Caki2 (cell line): Measurements from ENCODE around the gene UPK1B. TPM values are rescaled to one million over a fixed set of nuclear protein-coding genes. Genes with fewer than 3 reads are reported as not detected.
"Not testable (repeated sequence)": the region's sequence is repeated elsewhere in the genome, so short reads cannot be mapped to it uniquely, and the experiment has no call there.

Source experiments
- DNase-seq: peaks from one replicate; pipeline ENCODE4 v3.0.0-alpha.2; 2015; ENCODE audit warnings: low read depth
- in situ Hi-C: cut with HindIII; loops from 2 replicates; pipeline ENCODE4 v1.10.0; 2016; ENCODE audit warnings: low sequenced_read_pairs, low pct_unique_long_range_greater_than_20kb, mixed read lengths
- total RNA-seq: library from RNA; depleted of rRNA; stranded (reverse); fragments of >200 nt; shearing (Covaris generic); gene quantifications from 2 replicates; pipeline ENCODE4 v1.2.3, GENCODE V29; 2014; ENCODE audit warnings: low replicate concordance; rRNA removed

Gene UPK1B
- 31.7 and 44.0 TPM in 2 replicates for total RNA-seq

DNA sequence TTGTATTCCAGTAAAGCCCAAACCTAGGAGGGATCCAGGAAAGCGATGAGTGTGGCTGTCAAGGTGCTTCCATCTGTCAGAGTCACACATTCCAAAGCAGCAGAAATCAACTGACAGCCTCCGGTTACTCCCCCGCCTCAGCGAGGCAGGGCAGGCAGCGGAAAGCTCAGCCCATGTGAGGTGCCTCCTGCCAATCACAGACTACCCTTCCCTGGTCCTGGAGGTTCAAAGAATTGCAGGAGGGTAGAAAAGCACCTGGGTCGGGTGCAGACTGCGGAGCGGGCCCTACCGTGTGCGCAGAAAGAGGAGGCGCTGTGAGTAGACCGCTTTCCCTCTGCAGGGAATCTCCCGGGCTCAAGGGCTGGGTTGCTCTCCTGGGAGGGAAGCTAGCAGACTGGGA is at the start of gene UPK1B:
UPK1B (plus strand) TSS at position 274 of the 400 bp plus-strand sequence. CDS start 13,144 bp downstream, outside the sequence.
- in situ Hi-C loops = no loop called here
- DNase-seq = peak; percentile 45

DNA sequence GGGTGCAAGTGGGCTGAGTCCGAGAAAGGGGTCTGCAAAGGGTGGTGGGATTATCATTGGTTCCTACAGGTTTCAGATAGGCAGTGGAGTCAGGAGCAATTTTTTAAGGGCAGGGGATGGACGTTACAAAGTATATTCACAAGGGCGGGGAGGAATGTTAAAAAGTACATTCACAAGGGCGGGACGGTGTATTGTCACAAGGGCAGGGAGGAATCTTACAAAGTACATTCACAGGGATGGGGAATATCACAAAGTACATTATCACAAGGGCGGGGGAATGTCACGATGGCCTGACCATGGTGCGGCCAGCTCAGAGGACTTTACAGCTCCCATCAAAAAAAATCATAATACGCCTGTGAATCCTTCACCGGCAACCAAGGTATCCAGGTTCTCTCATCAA is 48.1 kb upstream of the UPK1B start:
- no peak for DNase-seq
- in situ Hi-C loops = no loop called here

DNA sequence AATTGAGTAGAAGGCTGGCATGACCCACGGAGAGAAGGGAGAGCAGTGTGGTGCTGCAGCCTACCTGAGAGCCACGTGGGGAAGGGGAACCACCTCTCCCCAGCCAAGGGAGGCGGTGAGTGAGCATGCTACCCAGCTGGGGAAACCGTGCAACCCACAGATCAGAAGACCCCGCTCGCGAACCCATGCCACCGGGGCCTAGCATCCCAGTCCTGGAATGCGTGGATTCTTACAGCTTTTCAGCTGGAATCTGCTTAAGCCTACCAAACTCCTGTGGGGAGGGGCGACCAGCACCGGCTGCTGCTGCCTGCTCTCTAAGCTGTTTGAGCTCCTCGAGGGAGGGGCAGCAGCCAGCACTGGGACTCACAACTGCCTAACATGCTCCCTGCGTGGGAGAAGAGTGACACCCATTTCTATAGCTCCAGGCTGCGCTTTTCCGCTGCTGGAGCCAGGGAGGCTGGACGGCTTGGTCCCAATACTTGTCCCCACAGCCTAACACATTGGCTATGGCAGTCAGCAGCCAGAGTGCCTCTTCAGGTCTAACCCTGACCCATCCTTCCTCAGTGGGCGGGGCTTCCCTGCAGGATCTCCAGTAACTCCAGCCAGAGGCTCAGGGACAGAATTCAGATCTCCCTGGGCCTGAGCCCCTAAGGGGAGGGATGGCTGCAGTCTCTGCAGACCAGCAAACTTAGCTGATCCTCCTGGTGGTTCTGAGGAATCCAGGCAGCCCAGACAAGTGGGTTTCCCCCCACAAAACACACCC is 47.5 kb upstream of the UPK1B start:
- DNase-seq = no peak
- in situ Hi-C loops = no loop called here

DNA sequence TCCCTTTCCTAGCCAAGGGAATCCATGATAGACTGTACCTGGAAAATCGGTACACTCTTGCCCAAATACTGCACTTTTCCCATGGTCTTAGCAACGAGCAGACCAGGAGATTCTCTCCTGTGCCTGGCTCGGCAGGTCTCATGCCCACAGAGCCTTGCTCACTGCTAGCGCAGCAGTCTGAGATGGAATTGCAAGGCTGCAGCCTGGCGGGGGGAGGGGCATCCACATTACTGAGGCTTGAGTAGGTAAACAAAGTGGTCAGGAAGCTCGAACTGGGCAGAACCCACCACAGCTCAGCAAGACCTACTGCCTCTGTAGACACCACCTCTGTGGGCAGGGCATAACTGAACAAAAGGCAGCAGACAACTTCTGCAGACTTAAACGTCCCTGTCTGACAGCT is 43.1 kb upstream of the UPK1B start:
- in situ Hi-C loops = not testable (repeated sequence)

DNA sequence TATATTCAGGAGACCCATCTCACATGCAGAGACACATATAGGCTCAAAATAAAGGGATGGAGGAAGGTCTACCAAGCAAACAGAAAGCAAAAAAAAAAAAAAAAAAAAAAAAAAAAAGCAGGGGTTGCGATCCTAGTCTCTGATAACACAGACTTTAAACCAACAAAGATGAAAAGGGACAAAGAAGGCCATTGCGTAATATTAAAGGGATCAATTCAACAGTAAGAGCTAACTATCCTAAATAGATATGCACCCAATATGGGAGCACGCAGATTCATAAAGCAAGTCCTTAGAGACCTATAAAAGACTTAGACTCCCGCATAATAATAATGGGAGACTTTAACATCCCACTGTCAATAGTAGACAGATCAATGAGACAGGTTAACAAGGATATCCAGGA is 41.1 kb upstream of the UPK1B start:
- in situ Hi-C loops, DNase-seq: not testable (repeated sequence)

More for the DNA sequence above, 43.1 kb upstream of the UPK1B start:
- DNase-seq = not testable (repeated sequence)

DNA sequence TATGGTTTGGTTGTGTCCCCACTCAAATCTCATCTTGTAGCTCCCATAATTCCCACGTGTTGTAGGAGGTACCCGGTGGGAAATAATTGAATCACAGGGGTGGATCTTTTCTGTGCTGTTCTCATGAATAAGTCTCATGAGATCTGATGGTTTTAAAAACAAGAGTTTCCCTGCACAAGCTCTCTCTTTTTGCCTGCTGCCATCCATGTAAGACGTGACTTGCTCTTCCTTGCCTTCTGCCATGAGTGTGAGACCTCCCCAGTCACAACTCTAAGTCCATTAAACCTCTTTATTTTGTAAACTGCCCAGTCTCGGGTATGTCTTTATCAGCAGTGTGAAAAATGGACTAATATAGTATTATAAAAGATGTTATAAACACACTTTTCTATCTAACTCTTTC is 34.0 kb upstream of the UPK1B start:
- in situ Hi-C loops, DNase-seq: not testable (repeated sequence)

DNA sequence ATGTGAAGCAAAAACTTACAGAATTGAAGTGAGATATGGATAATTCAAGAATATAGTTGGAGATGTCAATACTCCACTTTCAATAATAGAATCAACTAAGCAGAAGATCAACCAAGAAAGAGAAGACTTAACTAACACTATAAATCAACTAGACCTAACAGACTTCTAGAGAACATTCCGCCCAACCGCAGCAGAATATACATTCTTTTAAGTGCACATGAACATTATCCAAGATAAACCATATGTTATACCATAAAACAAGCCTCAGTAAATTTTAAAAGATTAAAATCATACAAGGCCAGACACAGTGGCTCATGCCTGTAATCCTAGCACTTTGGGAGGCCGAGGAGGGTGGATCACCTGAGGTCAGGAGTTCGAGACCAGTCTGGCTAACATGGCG is 32.9 kb upstream of the UPK1B start:
- in situ Hi-C loops = no loop called here
- DNase-seq = no peak

DNA sequence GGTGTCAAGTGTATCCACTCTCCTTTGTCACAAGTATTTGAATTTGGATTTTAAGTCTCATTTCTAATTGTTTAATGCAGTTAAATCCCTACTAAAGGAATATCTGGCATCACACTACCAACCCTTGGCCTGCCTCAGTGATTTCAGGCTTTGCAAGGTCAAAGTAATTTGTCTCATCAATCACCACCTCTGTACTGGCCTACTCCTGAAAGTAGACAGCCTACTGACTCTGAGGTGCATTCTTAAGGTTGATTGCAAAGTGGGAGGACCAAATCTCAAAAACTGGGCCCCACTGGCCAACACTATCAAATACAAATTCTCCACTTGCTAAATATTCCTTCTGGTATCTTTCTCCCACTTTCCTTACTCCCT is 28.3 kb upstream of the UPK1B start:
- in situ Hi-C loops = no loop called here
- DNase-seq = no peak

DNA sequence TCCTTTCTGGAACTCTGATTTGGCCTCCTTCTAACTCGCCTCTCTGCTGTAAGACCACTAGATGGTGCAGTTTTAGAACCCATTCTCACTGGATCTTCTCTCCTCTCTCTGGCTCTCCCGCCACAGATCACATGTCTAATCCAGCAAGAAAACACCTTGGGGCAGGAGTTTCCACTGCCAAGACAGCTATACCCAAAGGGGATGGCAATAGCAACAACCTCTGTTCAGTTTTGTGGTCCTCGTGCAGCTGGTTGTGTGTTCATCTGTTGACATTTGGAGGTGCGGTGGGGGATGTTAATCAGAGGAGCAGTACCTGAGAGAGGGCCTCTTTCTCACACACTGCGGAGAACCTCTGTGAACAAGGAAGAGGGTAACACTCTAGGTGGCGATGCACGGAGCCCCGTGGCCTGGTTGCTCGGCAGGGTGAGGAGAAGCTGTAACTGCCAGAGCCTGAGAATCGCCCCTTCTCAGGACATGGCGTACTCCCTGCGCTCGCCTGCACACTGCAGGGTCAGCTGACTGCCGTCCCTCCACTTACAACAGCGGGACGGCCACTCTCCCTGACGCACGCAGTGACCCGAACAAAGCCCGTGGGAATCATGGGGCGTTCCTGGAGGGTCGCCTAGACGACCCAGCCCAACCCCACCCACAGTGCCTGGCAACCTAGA is 27.8 kb upstream of the UPK1B start, which contains the start of gene TEX55:
TEX55 (plus strand) TSS at position 666 of the 668 bp plus-strand sequence. CDS start 25 bp downstream, outside the sequence.
- in situ Hi-C loops = no loop called here
- DNase-seq = peak; percentile 52

DNA sequence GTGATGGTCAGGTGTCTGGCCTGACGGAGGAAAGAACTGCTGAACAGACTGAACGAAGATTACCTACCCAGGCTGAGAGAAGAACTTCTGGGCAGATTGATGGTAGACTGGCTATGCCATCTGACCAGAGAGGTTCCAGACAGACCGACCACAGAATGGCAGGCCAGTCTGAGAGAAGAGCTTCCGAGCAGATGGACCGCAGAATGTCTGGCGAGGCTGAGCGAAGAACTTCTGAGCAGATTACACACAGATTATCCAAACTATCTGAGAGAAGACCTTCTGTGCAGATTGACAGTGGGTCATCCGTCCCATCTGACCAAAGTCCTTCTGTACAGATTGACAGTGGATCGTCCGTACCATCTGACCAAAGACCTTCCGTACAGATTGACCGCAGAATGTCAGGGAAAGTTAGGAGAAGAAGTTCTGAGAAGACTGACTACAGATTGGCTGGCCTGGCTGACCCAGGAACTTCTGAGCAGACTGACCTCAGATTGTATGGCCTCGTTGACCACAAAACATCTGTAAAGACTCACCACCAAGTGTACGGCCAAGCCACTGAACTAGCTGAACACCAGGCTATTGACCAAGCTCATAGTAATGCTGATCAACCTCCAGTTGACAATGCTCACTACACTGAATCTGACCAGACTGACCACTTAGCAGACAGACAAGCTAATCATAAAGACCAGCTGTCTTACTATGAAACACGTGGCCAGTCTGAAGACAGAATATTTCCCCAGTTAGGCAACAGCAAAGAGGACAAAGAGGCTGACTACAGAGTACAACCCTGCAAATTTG is 26.6 kb upstream of the UPK1B start:
- in situ Hi-C loops = no loop called here
- DNase-seq = no peak

DNA sequence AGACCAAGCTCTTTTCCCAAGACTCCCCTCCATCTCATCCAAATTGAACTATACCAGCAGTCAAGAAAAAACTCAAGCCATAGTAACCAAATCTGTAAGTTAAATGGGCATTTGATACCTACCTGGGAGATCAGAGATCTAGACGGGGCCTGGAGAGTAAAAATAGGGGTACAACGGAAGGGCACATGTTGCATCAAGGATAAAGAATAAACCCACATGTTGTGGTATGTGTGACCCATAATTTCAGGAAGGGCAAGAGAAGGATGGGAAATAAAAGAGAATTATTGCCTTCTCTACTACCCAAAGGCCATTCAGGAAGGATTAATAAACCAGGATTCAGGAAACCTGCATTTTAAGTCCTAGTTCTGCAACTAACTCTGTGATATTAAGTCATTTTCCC is 25.9 kb upstream of the UPK1B start:
- in situ Hi-C loops = no loop called here

DNA sequence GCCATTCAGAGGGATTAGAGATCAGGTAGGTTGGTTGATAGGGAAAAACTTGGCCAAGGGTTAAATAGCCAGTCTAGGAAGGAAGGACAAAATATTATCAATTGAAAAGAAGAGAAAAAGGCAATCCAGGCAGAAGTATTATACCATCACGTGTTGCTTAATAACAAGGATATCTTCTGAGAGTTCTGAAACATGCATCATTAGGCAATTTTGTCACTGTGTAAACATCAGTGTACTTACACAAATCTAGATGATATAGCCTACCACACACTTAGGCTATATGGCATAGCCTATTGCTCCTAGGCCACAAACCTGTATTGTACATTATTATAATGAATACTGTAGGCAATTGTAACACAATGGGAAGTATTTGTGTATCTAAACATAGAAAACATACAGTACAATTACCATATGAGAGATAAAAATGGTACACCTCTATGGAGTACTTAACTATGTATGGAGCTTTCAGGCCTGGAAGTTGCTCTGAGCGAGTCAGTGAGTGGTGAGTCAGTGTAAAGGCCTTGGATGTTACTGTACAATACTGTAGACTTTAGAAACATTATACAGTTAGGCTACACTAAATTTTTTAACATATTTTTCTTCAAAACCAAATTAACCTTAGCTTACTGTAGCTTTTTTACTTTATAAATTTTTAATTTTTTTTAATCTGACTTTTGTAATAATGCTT is 24.8 kb upstream of the UPK1B start:
- in situ Hi-C loops = no loop called here
- DNase-seq = no peak

More for the DNA sequence above, 25.9 kb upstream of the UPK1B start:
- DNase-seq = no peak

DNA sequence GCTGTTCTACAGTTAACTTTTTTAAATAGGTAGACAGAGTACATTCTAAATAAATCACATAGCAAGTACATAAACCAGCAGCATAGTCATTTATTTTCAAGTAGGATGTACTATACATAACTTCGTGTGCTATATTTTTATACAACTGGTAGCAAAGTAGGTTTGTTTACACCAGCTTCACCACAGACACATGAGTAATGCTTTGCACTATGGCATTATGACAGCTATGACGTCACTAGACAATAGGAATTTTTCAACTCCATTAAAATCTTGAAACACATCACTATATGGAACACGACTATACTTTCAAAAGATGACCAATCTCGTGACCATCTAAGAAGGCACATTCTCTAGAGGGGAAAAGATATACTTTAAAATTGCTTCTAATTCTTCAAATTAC is 23.9 kb upstream of the UPK1B start:
- in situ Hi-C loops = no loop called here
- DNase-seq = no peak

DNA sequence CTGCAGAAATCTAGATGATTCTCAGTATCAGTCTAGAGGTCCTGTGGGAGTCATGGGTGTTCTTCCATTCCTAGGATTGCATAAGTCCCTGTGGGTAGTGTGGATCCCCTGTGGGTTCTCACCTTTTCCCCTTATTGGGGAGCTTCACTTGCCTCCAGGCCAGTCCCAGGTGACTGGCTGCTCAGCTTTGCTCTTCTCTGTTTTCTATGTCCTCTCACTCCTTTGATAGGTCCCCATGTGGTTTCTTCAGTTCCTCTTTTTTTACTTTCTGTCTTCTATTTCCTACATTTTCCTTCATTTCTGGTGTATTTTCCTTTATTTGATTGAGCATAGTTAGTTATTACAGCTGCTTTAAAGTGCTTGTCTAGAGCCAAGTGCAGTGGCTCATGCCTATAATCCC is 16.5 kb upstream of the UPK1B start:
- no peak for DNase-seq
- in situ Hi-C loops = no loop called here

DNA sequence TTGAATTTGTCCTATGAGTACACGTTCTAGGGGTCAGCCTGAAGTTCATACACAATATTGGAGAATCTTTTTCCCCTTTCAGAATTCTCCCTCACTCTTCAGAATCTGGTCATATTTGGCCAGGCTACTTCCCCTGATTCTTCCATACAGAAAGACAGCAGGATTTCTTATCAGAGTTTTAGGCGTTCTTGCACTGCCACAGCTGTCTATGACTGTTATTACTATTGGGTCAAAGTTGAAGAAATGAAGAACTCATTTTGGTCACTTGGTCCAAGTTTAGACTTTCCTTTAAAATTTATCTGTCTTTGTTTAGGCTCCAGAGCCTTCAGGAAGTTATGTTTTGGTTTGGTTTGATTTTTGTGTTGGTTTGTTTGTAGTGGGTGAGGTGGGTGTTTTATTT is 15.4 kb upstream of the UPK1B start:
- in situ Hi-C loops = no loop called here
- DNase-seq = no peak

DNA sequence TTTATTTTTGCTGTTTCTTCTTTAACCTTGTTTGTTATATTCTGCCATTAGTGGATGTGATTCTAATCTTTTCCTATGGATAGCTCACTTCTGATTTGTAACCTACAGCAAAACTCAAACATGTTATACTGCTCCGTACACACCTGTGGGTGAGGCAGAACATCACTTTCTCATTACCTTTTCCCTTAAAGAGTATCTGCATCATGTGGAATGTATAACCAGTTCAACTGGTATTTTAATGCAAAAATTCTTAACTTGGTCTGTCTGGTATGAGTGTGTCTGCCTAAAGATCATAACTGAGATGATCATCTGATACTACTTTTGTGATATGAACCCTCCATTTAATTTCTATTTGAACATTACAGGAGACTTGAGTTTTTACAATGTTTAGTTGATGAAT is 13.0 kb upstream of the UPK1B start:
- DNase-seq = no peak
- in situ Hi-C loops = no loop called here

DNA sequence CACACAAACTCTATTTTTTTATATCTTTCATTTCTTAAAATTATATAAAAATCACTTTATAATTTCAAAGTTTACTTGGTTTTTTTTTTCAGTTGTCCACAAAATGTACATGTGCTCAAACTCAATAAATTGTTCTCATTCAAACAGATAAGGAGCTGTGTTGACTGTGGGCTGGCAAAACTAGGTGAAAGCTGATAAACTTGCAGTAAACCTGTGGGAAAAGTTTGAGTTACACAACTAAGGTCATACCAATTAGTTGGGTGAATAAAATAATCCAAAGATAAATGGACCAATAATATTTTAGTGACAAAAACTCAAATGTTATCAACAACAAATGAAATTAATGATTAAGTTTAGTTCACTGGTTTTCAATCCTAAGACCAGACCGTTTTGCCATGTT is 12.6 kb upstream of the UPK1B start:
- no peak for DNase-seq
- in situ Hi-C loops = no loop called here

DNA sequence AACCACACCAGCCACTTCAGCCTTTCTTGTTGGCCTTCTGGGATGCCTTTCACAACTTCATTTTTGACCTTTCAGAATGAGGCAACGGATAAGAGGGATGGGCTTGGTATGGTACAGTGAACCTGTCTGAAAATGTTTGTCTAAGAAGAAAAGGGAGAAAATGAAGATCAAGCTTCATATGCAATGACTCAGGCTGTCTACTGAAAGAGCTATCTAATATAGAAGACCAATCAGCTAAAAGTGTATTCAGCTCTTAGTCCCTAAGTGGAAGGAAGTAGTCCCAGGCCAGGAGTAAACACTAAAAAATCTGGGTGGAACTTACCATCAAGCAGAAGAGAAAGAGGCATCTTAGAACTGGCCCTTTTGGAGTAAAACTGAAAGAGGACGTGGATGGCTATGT is 12.2 kb upstream of the UPK1B start:
- DNase-seq = no peak
- in situ Hi-C loops = no loop called here
